ENCODE measurements around the gene GAGE13. TPM values are rescaled to one million over a fixed set of nuclear protein-coding genes. Genes with fewer than 3 reads are reported as not detected.
"Not testable (repeated sequence)": the region's sequence is repeated elsewhere in the genome, so short reads cannot be mapped to it uniquely, and the experiment has no call there.

Gene GAGE13
- total RNA-seq, 1 experiment from 2014 or later: not detected

GRCh38 chrX:49330421-49330820, 961 bp upstream of the GAGE13 start:
- H3K27me3 Mint-ChIP-seq (ENCODE audit: insufficient read depth, unreplicated experiment); H3K4me1 Mint-ChIP-seq (ENCODE audit: insufficient read depth, unreplicated experiment); H3K27ac Mint-ChIP-seq (ENCODE audit: low read depth, unreplicated experiment); BruUV-seq (replicated peaks); intact Hi-C loops (cut with micrococcal nuclease); POLR2A ChIA-PET; H3K4me3 Mint-ChIP-seq (ENCODE audit: unreplicated experiment); DNase-seq (ENCODE audit: unreplicated experiment); CTCF ChIA-PET; H3K36me3 Mint-ChIP-seq (ENCODE audit: insufficient read depth, unreplicated experiment); H3K9me3 Mint-ChIP-seq (ENCODE audit: unreplicated experiment): not testable (repeated sequence)

GRCh38 chrX:49331841-49332240, 459 bp downstream of the GAGE13 start:
- intact Hi-C loops (cut with micrococcal nuclease); BruUV-seq (replicated peaks); POLR2A ChIA-PET; H3K4me3 Mint-ChIP-seq (ENCODE audit: unreplicated experiment); H3K27ac Mint-ChIP-seq (ENCODE audit: low read depth, unreplicated experiment); DNase-seq (ENCODE audit: unreplicated experiment); H3K9me3 Mint-ChIP-seq (ENCODE audit: unreplicated experiment); H3K27me3 Mint-ChIP-seq (ENCODE audit: insufficient read depth, unreplicated experiment); H3K4me1 Mint-ChIP-seq (ENCODE audit: insufficient read depth, unreplicated experiment); H3K36me3 Mint-ChIP-seq (ENCODE audit: insufficient read depth, unreplicated experiment); CTCF ChIA-PET: not testable (repeated sequence)

- H3K4me3 Mint-ChIP-seq (ENCODE audit: unreplicated experiment); H3K36me3 Mint-ChIP-seq (ENCODE audit: insufficient read depth, unreplicated experiment); DNase-seq (ENCODE audit: unreplicated experiment); H3K4me1 Mint-ChIP-seq (ENCODE audit: insufficient read depth, unreplicated experiment); CTCF ChIA-PET; H3K27ac Mint-ChIP-seq (ENCODE audit: low read depth, unreplicated experiment); intact Hi-C loops (cut with micrococcal nuclease); POLR2A ChIA-PET; H3K27me3 Mint-ChIP-seq (ENCODE audit: insufficient read depth, unreplicated experiment); BruUV-seq (replicated peaks); H3K9me3 Mint-ChIP-seq (ENCODE audit: unreplicated experiment): not testable (repeated sequence)
These were observed 10.1 kb downstream of the GAGE13 start for GRCh38 chrX:49341449-49341848.

GRCh38 chrX:49344496-49345175, 13.3 kb downstream of the GAGE13 start:
- CTCF ChIA-PET; DNase-seq (ENCODE audit: unreplicated experiment); H3K9me3 Mint-ChIP-seq (ENCODE audit: unreplicated experiment); BruUV-seq (replicated peaks); H3K27ac Mint-ChIP-seq (ENCODE audit: low read depth, unreplicated experiment); H3K4me1 Mint-ChIP-seq (ENCODE audit: insufficient read depth, unreplicated experiment); H3K27me3 Mint-ChIP-seq (ENCODE audit: insufficient read depth, unreplicated experiment); H3K4me3 Mint-ChIP-seq (ENCODE audit: unreplicated experiment); H3K36me3 Mint-ChIP-seq (ENCODE audit: insufficient read depth, unreplicated experiment); intact Hi-C loops (cut with micrococcal nuclease); POLR2A ChIA-PET: not testable (repeated sequence)

- H3K4me3 Mint-ChIP-seq (ENCODE audit: unreplicated experiment); DNase-seq (ENCODE audit: unreplicated experiment); H3K36me3 Mint-ChIP-seq (ENCODE audit: insufficient read depth, unreplicated experiment); CTCF ChIA-PET; H3K27ac Mint-ChIP-seq (ENCODE audit: low read depth, unreplicated experiment); H3K4me1 Mint-ChIP-seq (ENCODE audit: insufficient read depth, unreplicated experiment); H3K27me3 Mint-ChIP-seq (ENCODE audit: insufficient read depth, unreplicated experiment); BruUV-seq (replicated peaks); H3K9me3 Mint-ChIP-seq (ENCODE audit: unreplicated experiment); intact Hi-C loops (cut with micrococcal nuclease); POLR2A ChIA-PET: not testable (repeated sequence)
These were observed 14.0 kb downstream of the GAGE13 start for GRCh38 chrX:49345402-49345801.

- H3K9me3 Mint-ChIP-seq (ENCODE audit: unreplicated experiment); H3K4me1 Mint-ChIP-seq (ENCODE audit: insufficient read depth, unreplicated experiment); DNase-seq (ENCODE audit: unreplicated experiment); H3K36me3 Mint-ChIP-seq (ENCODE audit: insufficient read depth, unreplicated experiment); BruUV-seq (replicated peaks); H3K27me3 Mint-ChIP-seq (ENCODE audit: insufficient read depth, unreplicated experiment); POLR2A ChIA-PET; intact Hi-C loops (cut with micrococcal nuclease); CTCF ChIA-PET; H3K4me3 Mint-ChIP-seq (ENCODE audit: unreplicated experiment); H3K27ac Mint-ChIP-seq (ENCODE audit: low read depth, unreplicated experiment): not testable (repeated sequence)
These were observed 14.8 kb downstream of the GAGE13 start for GRCh38 chrX:49346150-49346549.

Other genes starting within 250 kb of the GAGE13 start
- 22.0 and 24.4 TPM in 2 replicates for gene GPKOW, start 207.8 kb upstream of the GAGE13 start, total RNA-seq (2022)
- 0.52 and 0.84 TPM in 2 replicates for gene MAGIX, start 168.8 kb upstream of the GAGE13 start, total RNA-seq (2022)
- 292 and 308 TPM in 2 replicates for gene PLP2, start 159.7 kb upstream of the GAGE13 start, total RNA-seq (2022)
- 14.5 and 15.7 TPM in 2 replicates for gene PRICKLE3, start 145.2 kb upstream of the GAGE13 start, total RNA-seq (2022)
- 0.75 and 0.79 TPM in 2 replicates for gene SYP, start 131.4 kb upstream of the GAGE13 start, total RNA-seq (2022)
- not detected in 2 replicates for gene CACNA1F, start 98.2 kb upstream of the GAGE13 start, total RNA-seq (2022)
- 11.0 and 11.5 TPM in 2 replicates for gene CCDC22, start 96.1 kb upstream of the GAGE13 start, total RNA-seq (2022)
- gene FOXP3, start 66.9 kb upstream of the GAGE13 start, total RNA-seq (2022): 0.26 and 0.32 TPM in 2 replicates
- 7.0 and 9.1 TPM in 2 replicates for gene PPP1R3F, start 61.8 kb upstream of the GAGE13 start, total RNA-seq (2022)
- gene GAGE10, start 27.9 kb upstream of the GAGE13 start, total RNA-seq (2022): not detected in 2 replicates
- gene GAGE12J, start 9.5 kb upstream of the GAGE13 start, total RNA-seq (2022): not detected in 2 replicates
- not detected in 2 replicates for gene GAGE12C, start 200.6 kb downstream of the GAGE13 start, total RNA-seq (2022)
- not detected in 2 replicates for gene GAGE12D, start 210.2 kb downstream of the GAGE13 start, total RNA-seq (2022)
- not detected in 2 replicates for gene GAGE12E, start 219.7 kb downstream of the GAGE13 start, total RNA-seq (2022)
- not detected in 2 replicates for gene GAGE12F, start 229.3 kb downstream of the GAGE13 start, total RNA-seq (2022)
- not detected in 2 replicates for gene GAGE12G, start 238.8 kb downstream of the GAGE13 start, total RNA-seq (2022)
- gene GAGE12H, start 248.4 kb downstream of the GAGE13 start, total RNA-seq (2022): not detected in 2 replicates